ENCODE results near the gene SMIM13. TPM values are rescaled to one million over a fixed set of nuclear protein-coding genes. Genes with fewer than 3 reads are reported as not detected.

The SMIM13 gene
- total RNA-seq, 1 experiment from 2014 or later, result 10.5 TPM

DNA sequence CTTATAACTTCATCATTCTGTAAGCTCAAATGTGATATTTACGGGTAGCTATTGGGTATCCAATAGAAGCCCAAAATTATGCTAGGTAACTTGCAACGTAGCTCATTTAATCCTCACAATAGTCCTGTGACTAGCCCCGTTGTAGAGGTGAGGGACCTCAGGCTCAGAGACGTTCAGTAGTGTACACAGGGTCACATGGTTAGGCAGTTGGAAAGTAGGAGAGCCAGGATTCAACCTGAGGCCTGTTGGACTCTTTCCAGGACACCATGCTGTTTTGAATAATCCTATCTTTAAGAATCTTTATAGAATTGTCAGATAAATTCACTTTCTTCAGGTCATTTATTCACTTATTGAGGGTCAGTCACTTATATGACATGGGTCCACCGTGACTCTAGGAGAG is 40.3 kb upstream of the SMIM13 start:
- BruUV-seq (replicated peaks), result no TSS peak
- H3K27ac Mint-ChIP-seq (ENCODE audit: unreplicated experiment), result no peak overlapping the region
- TF ChIP-seq, protein P1, sequence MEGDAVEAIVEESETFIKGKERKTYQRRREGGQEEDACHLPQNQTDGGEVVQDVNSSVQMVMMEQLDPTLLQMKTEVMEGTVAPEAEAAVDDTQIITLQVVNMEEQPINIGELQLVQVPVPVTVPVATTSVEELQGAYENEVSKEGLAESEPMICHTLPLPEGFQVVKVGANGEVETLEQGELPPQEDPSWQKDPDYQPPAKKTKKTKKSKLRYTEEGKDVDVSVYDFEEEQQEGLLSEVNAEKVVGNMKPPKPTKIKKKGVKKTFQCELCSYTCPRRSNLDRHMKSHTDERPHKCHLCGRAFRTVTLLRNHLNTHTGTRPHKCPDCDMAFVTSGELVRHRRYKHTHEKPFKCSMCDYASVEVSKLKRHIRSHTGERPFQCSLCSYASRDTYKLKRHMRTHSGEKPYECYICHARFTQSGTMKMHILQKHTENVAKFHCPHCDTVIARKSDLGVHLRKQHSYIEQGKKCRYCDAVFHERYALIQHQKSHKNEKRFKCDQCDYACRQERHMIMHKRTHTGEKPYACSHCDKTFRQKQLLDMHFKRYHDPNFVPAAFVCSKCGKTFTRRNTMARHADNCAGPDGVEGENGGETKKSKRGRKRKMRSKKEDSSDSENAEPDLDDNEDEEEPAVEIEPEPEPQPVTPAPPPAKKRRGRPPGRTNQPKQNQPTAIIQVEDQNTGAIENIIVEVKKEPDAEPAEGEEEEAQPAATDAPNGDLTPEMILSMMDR (IDR thresholded peaks at IDR 0.05; ENCODE audit: unreplicated experiment), result no peak
- CTCF ChIA-PET, result interaction anchor here (0.7 kb wide), 1 partner anchor 53 kb away, joined by 4 read pairs; no protein-coding TSS in a partner anchor
- intact Hi-C loops (cut with micrococcal nuclease; ENCODE audit: unreplicated experiment), result no loop called here
- H3K27me3 Mint-ChIP-seq (ENCODE audit: unreplicated experiment), result no peaks in the 10 kb centered on the region
- no peak overlapping the region for H3K4me3 Mint-ChIP-seq (ENCODE audit: low read depth, unreplicated experiment)
- no peaks in the 10 kb centered on the region for H3K9me3 Mint-ChIP-seq (ENCODE audit: low read depth, unreplicated experiment)
- peaks cover 5% of the 10 kb centered on the region for H3K36me3 Mint-ChIP-seq (ENCODE audit: insufficient read depth, unreplicated experiment)
- no peak for DNase-seq
- H3K4me1 Mint-ChIP-seq (ENCODE audit: low read depth, unreplicated experiment), result peaks cover 18% of the 10 kb centered on the region

DNA sequence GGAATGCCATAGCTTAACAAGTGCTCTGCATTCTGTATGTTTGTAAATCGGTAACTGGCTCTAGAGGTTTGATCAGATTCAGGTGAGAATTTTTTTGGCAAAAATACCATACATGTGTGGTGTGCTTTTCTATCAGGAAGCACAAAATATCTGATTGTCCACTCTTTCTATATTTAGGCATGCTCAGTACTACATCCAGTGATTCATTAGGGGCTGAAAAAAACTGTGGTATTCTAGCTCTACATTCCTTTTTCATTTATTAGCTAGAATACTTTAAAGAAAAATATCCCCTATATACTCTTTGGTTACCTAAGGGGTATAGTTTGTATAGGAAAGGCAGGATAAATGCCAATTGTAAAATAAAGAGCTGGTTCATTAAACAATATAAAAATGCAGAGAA is 38.9 kb upstream of the SMIM13 start:
- no peaks in the 10 kb centered on the region for H3K27me3 Mint-ChIP-seq (ENCODE audit: unreplicated experiment)
- no peaks in the 10 kb centered on the region for H3K9me3 Mint-ChIP-seq (ENCODE audit: low read depth, unreplicated experiment)
- DNase-seq, result no peak
- no TSS peak for BruUV-seq (replicated peaks)
- H3K4me3 Mint-ChIP-seq (ENCODE audit: low read depth, unreplicated experiment), result peak overlapping the region; percentile 56
- CTCF ChIA-PET, result interaction anchor here (1.4 kb wide), 1 partner anchor 14 kb away, joined by 3 read pairs; no protein-coding TSS in a partner anchor
- H3K27ac Mint-ChIP-seq (ENCODE audit: unreplicated experiment), result peak overlapping the region; percentile 78
- peaks cover 18% of the 10 kb centered on the region for H3K4me1 Mint-ChIP-seq (ENCODE audit: low read depth, unreplicated experiment)
- peaks cover 5% of the 10 kb centered on the region for H3K36me3 Mint-ChIP-seq (ENCODE audit: insufficient read depth, unreplicated experiment)
- intact Hi-C loops (cut with micrococcal nuclease; ENCODE audit: unreplicated experiment), result no loop called here
- TF ChIP-seq, protein P1 (IDR thresholded peaks at IDR 0.05; ENCODE audit: unreplicated experiment), result no peak

DNA sequence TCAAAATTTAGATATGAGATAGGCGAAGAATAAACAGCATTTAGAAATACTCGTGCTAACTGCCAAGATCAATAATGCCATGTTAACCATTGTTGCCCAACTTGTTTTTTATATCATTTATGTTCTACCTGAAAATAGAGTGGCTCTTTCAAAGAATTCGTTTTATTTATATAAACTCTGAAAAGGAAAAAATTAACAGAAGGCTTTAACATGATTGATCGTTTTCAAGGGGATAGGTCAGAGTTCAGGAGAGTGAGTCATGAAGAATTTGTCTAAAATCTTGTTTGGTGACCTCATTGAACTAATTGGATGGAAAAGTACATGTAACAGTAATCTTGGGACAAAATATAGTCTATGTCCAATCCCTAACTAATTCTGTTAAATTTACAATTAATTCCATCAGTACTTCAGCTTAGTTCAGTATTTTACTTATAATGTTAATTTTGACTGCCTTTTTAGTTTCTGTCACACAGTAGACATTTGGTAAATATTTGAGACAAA is 38.5 kb upstream of the SMIM13 start:
- CTCF ChIA-PET, result interaction anchor here (1.4 kb wide), 1 partner anchor 14 kb away, joined by 3 read pairs; no protein-coding TSS in a partner anchor
- no TSS peak for BruUV-seq (replicated peaks)
- peaks cover 5% of the 10 kb centered on the region for H3K36me3 Mint-ChIP-seq (ENCODE audit: insufficient read depth, unreplicated experiment)
- TF ChIP-seq, protein P1 (IDR thresholded peaks at IDR 0.05; ENCODE audit: unreplicated experiment), result no peak
- peak overlapping the region; percentile 78 for H3K27ac Mint-ChIP-seq (ENCODE audit: unreplicated experiment)
- H3K4me3 Mint-ChIP-seq (ENCODE audit: low read depth, unreplicated experiment), result no peak overlapping the region
- peaks cover 18% of the 10 kb centered on the region for H3K4me1 Mint-ChIP-seq (ENCODE audit: low read depth, unreplicated experiment)
- intact Hi-C loops (cut with micrococcal nuclease; ENCODE audit: unreplicated experiment), result no loop called here
- no peaks in the 10 kb centered on the region for H3K9me3 Mint-ChIP-seq (ENCODE audit: low read depth, unreplicated experiment)
- DNase-seq, result no peak
- no peaks in the 10 kb centered on the region for H3K27me3 Mint-ChIP-seq (ENCODE audit: unreplicated experiment)

DNA sequence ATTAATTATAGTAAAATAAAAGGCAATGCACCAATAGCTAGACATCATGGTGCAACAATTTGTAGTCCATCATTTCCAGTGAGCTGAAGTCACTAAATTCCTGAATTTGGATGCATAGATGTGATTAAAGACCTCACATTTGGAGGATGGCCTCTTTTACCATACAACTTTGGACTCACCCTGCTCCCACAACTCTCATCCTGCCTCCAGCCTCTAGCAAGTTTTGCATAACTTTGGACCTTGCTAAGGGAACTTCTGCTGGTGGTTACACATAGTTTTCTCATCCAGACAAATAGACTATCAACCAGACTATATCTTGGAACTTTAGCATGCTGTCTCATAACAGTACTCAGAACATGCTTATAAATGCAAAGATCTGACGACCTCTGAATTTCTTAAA is 36.8 kb upstream of the SMIM13 start:
- CTCF ChIA-PET, result interaction anchor here (0.6 kb wide), 1 partner anchor 12 kb away, joined by 3 read pairs; no protein-coding TSS in a partner anchor
- TF ChIP-seq, protein P1 (IDR thresholded peaks at IDR 0.05; ENCODE audit: unreplicated experiment), result no peak
- no TSS peak for BruUV-seq (replicated peaks)
- H3K4me3 Mint-ChIP-seq (ENCODE audit: low read depth, unreplicated experiment), result no peak overlapping the region
- H3K27ac Mint-ChIP-seq (ENCODE audit: unreplicated experiment), result no peak overlapping the region
- H3K4me1 Mint-ChIP-seq (ENCODE audit: low read depth, unreplicated experiment), result peaks cover 18% of the 10 kb centered on the region
- intact Hi-C loops (cut with micrococcal nuclease; ENCODE audit: unreplicated experiment), result no loop called here
- no peaks in the 10 kb centered on the region for H3K27me3 Mint-ChIP-seq (ENCODE audit: unreplicated experiment)
- no peaks in the 10 kb centered on the region for H3K9me3 Mint-ChIP-seq (ENCODE audit: low read depth, unreplicated experiment)
- DNase-seq, result no peak
- H3K36me3 Mint-ChIP-seq (ENCODE audit: insufficient read depth, unreplicated experiment), result peaks cover 5% of the 10 kb centered on the region
